Ishikawa (cell line): ENCODE measurements around the gene SOS1.

Source experiments
- CEBPB ChIP-seq: IDR thresholded peaks from 2 replicates; pipeline ENCODE4 v1.6.1; 2012
- CREB1 ChIP-seq: IDR thresholded peaks from 2 replicates; pipeline ENCODE4 v1.6.1; 2012; ENCODE audit warnings: low read depth
- EGR1 ChIP-seq: IDR thresholded peaks from 2 replicates; pipeline ENCODE4 v1.6.1; 2012
- EP300 ChIP-seq: IDR thresholded peaks from 2 replicates; pipeline ENCODE4 v1.6.1; 2012; ENCODE audit warnings: borderline replicate concordance
- FOXM1 ChIP-seq: IDR thresholded peaks from 2 replicates; pipeline ENCODE4 v1.6.1; 2012; ENCODE audit warnings: low read depth, borderline replicate concordance
- NFIC ChIP-seq: IDR thresholded peaks from 2 replicates; pipeline ENCODE4 v1.6.1; 2012
- RAD21 ChIP-seq: IDR thresholded peaks from 2 replicates; pipeline ENCODE4 v1.6.1; 2012; ENCODE audit warnings: low read depth
- TAF1 ChIP-seq: IDR thresholded peaks from 2 replicates; pipeline ENCODE4 v1.6.1; 2012; ENCODE audit warnings: low read depth, mild to moderate bottlenecking
- TCF12 ChIP-seq: IDR thresholded peaks from 2 replicates; pipeline ENCODE4 v1.6.1; 2012; ENCODE audit warnings: low read depth
- TEAD4 ChIP-seq: IDR thresholded peaks from 2 replicates; pipeline ENCODE4 v1.6.1; 2012
- YY1 ChIP-seq: IDR thresholded peaks from 2 replicates; pipeline ENCODE4 v1.6.1; 2012; ENCODE audit warnings: low read depth
- ZBTB7A ChIP-seq: IDR thresholded peaks from 2 replicates; pipeline ENCODE4 v1.6.1; 2012; ENCODE audit warnings: low read depth
- TF ChIP-seq, protein P1 (sequence below): IDR thresholded peaks from 2 replicates; pipeline ENCODE4 v1.6.1; 2012; ENCODE audit warnings: low read depth, mild to moderate bottlenecking
- TF ChIP-seq, protein P2 (sequence below): IDR thresholded peaks from 2 replicates; pipeline ENCODE4 v1.6.1; 2012
- TF ChIP-seq, protein P3 (sequence below): IDR thresholded peaks from 2 replicates; pipeline ENCODE4 v1.6.1; 2012

SOS1 gene

DNA sequence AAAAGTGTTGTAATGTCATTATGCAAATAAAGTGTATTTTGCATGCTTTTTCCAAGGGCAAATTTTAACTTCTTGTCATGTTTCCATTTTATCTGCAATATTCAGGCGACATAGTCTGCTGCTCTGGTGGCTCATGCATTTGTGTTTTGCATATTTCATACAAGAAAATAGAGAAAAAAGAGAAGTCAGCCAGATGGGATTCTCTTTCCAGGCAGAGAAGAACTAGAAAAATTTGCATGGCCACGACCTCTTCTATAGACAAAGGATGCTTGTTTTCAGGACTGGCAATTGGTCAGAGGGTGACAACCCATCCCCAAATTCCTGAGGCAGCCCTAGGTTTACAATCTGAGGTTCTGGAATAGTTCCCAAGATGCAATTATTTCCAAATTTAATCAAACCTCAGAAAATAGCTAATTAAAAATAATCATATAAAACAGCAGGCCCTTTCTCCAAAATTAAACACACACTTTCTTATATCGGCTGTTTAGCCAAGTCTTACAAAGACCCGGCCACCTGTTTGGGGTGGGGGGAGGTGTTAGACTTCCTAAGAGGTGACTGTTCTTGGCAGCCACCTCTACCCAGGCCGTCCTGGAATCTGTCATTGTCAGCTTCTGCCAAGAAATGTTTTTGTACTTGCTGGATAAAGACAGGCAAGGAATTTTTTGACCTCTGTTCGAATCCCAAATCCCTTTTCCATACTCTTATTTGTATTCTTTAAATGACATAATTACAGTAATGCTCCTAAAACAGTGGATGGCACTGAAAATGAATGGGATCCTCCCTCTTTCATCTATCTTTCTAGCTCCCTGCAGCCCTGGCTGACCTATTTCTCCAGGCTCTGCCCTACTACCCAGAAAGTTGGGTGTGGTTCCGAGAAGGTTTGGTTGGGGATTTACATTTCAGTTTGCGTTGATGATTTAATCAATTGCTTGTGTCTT is 20.8 kb upstream of the SOS1 start:
- TF ChIP-seq RAD21 (no peak), EP300 (no peak), ZBTB7A (no peak), TCF12 (no peak), EGR1 (no peak), NFIC (peak; percentile 56), TAF1 (no peak)
- TF ChIP-seq, protein P1, sequence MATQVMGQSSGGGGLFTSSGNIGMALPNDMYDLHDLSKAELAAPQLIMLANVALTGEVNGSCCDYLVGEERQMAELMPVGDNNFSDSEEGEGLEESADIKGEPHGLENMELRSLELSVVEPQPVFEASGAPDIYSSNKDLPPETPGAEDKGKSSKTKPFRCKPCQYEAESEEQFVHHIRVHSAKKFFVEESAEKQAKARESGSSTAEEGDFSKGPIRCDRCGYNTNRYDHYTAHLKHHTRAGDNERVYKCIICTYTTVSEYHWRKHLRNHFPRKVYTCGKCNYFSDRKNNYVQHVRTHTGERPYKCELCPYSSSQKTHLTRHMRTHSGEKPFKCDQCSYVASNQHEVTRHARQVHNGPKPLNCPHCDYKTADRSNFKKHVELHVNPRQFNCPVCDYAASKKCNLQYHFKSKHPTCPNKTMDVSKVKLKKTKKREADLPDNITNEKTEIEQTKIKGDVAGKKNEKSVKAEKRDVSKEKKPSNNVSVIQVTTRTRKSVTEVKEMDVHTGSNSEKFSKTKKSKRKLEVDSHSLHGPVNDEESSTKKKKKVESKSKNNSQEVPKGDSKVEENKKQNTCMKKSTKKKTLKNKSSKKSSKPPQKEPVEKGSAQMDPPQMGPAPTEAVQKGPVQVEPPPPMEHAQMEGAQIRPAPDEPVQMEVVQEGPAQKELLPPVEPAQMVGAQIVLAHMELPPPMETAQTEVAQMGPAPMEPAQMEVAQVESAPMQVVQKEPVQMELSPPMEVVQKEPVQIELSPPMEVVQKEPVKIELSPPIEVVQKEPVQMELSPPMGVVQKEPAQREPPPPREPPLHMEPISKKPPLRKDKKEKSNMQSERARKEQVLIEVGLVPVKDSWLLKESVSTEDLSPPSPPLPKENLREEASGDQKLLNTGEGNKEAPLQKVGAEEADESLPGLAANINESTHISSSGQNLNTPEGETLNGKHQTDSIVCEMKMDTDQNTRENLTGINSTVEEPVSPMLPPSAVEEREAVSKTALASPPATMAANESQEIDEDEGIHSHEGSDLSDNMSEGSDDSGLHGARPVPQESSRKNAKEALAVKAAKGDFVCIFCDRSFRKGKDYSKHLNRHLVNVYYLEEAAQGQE = no peak

DNA sequence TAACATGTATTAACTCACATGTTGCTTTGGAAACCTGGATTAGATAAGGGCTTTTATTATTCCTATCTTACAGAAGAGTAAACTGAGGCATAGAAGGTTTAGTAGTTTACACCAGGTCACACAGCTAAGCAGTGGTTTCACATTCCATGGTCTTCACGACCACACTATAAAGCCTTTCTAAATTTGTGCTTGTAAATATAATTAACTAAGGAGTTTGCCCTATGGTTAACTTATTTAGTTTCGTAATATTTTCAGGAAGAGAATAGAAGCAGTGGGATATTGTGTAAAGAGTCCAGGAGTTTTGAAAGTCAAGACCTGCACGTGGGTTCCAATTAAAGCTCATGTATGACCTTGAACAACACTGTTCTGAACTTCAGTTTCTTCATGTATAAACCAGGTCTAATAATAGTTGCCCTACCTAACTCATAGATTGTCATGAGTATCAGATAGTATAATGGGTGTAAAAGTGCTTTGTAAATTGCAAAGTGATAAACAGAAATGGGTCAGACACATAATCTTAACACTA is 19.5 kb upstream of the SOS1 start:
- TF ChIP-seq TCF12 (no peak), EP300 (no peak), EGR1 (no peak), CEBPB (no peak), ZBTB7A (no peak), YY1 (no peak), CREB1 (no peak), TEAD4 (no peak), NFIC (no peak), TAF1 (no peak), RAD21 (no peak), FOXM1 (no peak)
- TF ChIP-seq, protein P1 = no peak
- TF ChIP-seq, protein P2, sequence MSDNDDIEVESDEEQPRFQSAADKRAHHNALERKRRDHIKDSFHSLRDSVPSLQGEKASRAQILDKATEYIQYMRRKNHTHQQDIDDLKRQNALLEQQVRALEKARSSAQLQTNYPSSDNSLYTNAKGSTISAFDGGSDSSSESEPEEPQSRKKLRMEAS = no peak
- TF ChIP-seq, protein P3, sequence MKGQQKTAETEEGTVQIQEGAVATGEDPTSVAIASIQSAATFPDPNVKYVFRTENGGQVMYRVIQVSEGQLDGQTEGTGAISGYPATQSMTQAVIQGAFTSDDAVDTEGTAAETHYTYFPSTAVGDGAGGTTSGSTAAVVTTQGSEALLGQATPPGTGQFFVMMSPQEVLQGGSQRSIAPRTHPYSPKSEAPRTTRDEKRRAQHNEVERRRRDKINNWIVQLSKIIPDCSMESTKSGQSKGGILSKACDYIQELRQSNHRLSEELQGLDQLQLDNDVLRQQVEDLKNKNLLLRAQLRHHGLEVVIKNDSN = no peak

DNA sequence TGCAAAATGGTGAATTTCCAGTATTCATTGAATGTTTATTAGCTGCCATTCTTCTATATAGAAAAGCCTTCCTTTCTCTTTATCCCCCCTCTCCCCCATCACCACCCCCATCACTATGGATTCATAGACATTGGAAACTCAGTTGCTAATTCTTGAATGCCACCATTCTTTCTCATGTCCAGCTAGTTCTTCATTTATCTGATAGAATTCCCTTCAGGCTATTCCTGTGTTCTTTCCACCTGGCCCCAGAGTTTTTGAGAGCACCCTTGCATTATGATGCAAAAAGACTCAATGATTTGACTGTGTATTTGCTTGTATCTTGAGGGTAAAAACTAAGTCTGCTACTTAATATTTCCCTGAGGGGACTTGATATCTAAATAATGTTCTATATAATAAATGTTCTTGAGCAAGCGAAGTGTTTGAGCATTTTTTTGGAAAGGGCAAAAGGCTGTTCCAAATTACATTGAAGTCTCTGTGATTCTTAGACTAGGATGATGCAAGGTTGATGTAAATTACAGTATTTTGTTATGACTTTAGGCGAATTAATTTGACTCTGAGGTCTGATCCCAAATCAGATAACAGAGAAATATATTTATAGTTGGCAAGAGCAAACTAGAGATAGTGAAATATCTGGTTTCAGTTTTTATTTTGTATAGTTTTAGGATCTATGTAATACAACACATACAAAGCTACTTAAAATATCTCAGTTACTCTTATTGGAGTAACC is 18.8 kb upstream of the SOS1 start:
- TF ChIP-seq EGR1 = no peak
- TF ChIP-seq TAF1 = no peak
- TF ChIP-seq ZBTB7A = no peak
- TF ChIP-seq TCF12 = no peak
- TF ChIP-seq CREB1 = no peak
- TF ChIP-seq, protein P2 = no peak
- TF ChIP-seq, protein P3 = no peak
- no peak for TF ChIP-seq NFIC
- TF ChIP-seq, protein P1 = no peak
- TF ChIP-seq EP300 = no peak

DNA sequence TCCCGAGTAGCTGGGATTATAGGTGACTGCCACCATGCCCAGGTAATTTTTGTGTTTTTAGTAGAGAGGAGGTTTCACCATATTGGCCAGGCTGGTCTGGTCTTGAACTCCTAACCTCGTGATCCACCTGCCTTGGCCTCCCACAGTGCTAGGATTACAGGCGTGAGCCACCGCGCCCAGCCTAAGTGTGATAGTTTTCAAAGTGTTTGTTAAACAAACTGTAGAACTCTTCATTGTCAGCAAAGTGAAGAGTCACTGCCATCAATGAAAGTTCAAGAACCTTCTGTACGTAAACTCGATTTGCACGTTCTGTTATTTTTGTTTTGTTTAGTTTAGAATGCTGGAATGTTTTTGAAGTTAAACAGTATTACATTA is 18.0 kb upstream of the SOS1 start:
- TF ChIP-seq, protein P3 = no peak
- no peak for TF ChIP-seq TCF12
- TF ChIP-seq RAD21 = no peak
- TF ChIP-seq EGR1 = no peak
- no peak for TF ChIP-seq FOXM1
- TF ChIP-seq CEBPB = no peak
- no peak for TF ChIP-seq YY1
- TF ChIP-seq TAF1 = no peak
- no peak for TF ChIP-seq NFIC
- TF ChIP-seq, protein P2 = no peak
- TF ChIP-seq ZBTB7A = no peak
- no peak for TF ChIP-seq TEAD4
- no peak for TF ChIP-seq CREB1
- TF ChIP-seq EP300 = no peak
- TF ChIP-seq, protein P1 = no peak
